NT2/D1 (cell line): ENCODE results near the gene P3H1.
"Not testable (repeated sequence)": the region's sequence is repeated elsewhere in the genome, so short reads cannot be mapped to it uniquely, and the experiment has no call there.

Experiments used
- DNase-seq: peaks from one replicate; pipeline ENCODE4 v3.0.0-alpha.2; 2011; ENCODE audit warnings: low read depth, low spot score
- H3K27me3 ChIP-seq: 2 replicates; pipeline ENCODE4 v1.6.0; 2011; ENCODE audit warnings: mild to moderate bottlenecking; ENCODE audit not compliant: insufficient read length, insufficient read depth
- H3K36me3 ChIP-seq: 2 replicates; pipeline ENCODE4 v1.6.1; 2011; ENCODE audit warnings: mild to moderate bottlenecking, low read length, mixed read lengths; ENCODE audit not compliant: insufficient read depth, insufficient read length
- H3K4me1 ChIP-seq: 2 replicates; pipeline ENCODE4 v1.5.1; 2011; ENCODE audit not compliant: insufficient read depth, insufficient read length
- H3K4me3 ChIP-seq: 2 replicates; pipeline ENCODE4 v1.5.1; 2011; ENCODE audit warnings: low read depth; ENCODE audit not compliant: insufficient read length
- H3K9ac ChIP-seq: 2 replicates; pipeline ENCODE4 v1.6.0; 2011; ENCODE audit warnings: low read depth; ENCODE audit not compliant: insufficient read length
- H3K9me3 ChIP-seq: 2 replicates; pipeline ENCODE4 v1.5.1; 2011; ENCODE audit warnings: mild to moderate bottlenecking, low read length; ENCODE audit not compliant: insufficient read depth
- SUZ12 ChIP-seq: IDR thresholded peaks from 2 replicates; pipeline ENCODE4 v1.6.1; 2011; ENCODE audit not compliant: insufficient read length, insufficient read depth; ENCODE audit errors: extremely low read depth
- YY1 ChIP-seq: IDR thresholded peaks from 2 replicates; pipeline ENCODE4 v1.6.1; 2011; ENCODE audit not compliant: insufficient read length, insufficient read depth
- ZNF274 ChIP-seq: IDR thresholded peaks from 2 replicates; pipeline ENCODE4 v1.6.1; 2011; ENCODE audit warnings: mild to moderate bottlenecking, low read depth, low read length

Gene P3H1

DNA sequence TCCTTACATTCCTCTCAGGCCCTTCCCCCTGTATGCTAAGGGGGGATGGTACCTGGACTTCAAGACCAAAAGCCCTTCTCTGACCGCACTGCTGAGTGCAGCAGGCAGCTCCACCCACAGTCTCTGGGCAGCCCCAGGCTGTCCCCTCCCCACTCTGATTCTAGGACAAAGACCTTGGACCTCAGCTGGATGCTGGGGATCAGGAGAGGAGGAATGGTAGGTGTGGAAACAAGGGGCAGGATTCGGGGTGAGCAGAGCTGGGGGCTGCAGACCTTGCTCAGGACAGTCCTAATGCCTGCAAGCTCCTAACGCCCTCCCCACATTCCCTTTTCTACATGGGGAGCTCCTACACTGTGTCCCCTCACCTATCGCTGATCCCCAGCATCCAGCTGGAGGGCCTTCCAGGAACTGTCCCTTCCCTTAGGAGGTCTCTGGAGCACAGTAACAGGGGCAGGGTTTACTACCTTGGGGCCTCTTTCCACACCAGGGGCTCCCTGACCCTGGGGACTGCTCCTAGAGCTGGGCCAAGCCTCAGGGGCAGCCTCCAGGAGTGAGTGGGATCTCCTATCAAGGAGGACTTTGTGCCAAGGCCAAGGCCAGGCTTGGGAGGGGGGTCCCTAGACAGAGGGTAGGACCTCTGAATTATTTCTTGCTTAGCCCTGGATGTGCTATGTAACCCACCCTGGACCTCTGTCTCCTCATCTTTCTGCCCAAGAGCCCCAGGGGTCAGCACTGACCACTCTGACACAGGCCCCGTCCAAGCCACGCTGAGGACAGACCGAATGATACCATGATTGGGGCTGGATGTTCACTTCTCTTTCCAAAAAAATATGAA is 32.4 kb downstream of the P3H1 start:
- H3K9ac ChIP-seq = peak overlapping the region; percentile 21
- H3K9me3 ChIP-seq = no peaks in the 10 kb centered on the region
- peaks cover 7% of the 10 kb centered on the region for H3K36me3 ChIP-seq
- DNase-seq = peak; percentile 47
- H3K27me3 ChIP-seq = no peaks in the 10 kb centered on the region
- TF ChIP-seq SUZ12 = no peak
- no peak for TF ChIP-seq ZNF274
- TF ChIP-seq YY1 = no peak
- H3K4me1 ChIP-seq = peaks cover 39% of the 10 kb centered on the region
- H3K4me3 ChIP-seq = no peak overlapping the region

DNA sequence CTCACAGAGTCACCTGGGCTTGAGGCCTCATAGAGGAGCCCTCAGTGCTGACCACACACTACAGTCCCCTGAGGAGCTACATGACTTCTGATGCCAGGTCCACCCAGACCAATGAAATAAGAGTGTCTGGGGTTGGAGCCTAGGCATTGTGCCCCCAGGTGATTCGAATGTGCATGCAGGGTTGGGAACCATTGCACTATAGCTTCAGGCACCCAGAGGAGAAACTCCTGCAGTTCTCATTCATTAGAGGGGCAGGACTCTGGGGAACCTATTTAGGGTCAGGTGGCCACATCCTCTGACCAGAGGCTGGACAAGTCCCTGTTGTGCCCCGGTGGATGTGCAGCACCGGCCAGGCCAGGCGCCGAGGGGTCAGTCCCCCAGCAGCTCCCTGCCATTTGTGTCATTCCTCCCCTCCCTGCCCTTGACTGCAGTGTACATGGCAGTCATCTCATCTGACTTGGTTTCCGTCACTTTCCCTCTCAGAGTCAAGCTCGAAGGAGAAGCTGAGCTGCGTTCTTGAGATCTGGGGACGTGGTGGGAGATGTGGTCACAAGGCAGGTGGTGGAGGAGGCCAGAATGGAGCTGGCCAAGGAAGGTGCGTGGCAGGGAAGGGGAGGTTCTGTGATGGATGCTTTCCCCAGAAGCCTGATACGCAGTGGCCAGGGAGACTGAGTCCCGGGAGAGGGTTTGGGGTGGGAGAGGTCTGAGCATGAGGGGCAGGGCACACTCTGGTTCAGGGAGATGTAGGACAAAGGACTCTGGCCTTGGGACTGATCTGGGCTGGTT is 33.2 kb downstream of the P3H1 start:
- H3K36me3 ChIP-seq = peaks cover 7% of the 10 kb centered on the region

DNA sequence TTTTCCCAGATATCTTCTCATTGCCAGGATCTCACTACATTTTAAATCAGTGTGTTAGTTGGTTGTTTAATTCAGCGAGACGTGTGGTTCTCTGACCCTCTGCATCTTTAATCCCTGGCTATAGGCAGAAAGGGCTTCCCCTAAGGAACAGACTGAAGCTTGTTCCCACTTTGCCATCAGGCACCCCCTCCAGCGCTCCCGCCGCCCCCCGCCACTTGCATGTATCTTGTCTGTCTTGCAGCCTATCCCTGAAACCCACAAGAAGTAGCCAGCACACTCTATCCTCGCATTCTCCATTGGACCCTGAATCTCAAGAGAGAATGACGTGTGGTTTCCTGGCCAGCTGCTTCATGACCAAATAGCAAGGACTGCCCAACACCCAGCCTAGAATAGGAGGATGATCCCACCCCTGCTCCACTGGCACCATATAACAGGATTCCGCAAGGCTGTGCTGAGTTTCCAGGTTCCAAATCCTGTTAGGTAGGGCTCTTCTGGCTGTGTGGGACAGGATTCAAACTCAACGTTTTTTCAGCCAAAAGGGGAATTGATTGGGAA is 34.6 kb downstream of the P3H1 start:
- DNase-seq = no peak
- no peak overlapping the region for H3K9ac ChIP-seq
- TF ChIP-seq ZNF274 = no peak
- no peak for TF ChIP-seq SUZ12
- TF ChIP-seq YY1 = no peak
- H3K4me3 ChIP-seq = no peak overlapping the region
- H3K4me1 ChIP-seq = peaks cover 25% of the 10 kb centered on the region
- no peaks in the 10 kb centered on the region for H3K9me3 ChIP-seq
- H3K27me3 ChIP-seq = no peaks in the 10 kb centered on the region
- H3K36me3 ChIP-seq = peaks cover 2% of the 10 kb centered on the region

More for the DNA sequence above, 33.2 kb downstream of the P3H1 start:
- Histone ChIP-seq H3K9ac (peak overlapping the region; percentile 21), H3K27me3 (no peaks in the 10 kb centered on the region), H3K4me3 (no peak overlapping the region), H3K9me3 (no peaks in the 10 kb centered on the region), H3K4me1 (peaks cover 30% of the 10 kb centered on the region)
- TF ChIP-seq YY1 (no peak), ZNF274 (no peak), SUZ12 (no peak)
- DNase-seq = no peak

DNA sequence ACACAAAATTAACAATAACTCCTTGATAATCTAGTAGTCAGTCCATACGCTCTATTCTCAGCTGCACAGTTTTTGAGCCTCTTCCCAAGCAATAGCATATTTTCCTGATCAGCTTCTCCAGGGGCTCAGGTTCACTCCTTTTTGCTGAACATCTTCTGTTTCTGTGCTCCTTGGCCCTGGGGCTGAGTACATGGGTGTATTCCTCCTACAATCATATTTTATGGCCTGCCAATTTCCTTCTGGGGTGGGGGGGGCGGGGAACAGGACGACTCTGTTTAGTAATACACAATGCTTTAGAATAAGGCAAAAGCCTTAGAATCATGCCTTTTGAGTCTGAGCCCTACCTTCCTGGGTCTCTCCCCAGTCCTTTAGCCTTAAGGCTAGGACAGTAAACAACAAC is 35.2 kb downstream of the P3H1 start:
- H3K36me3 ChIP-seq = peaks cover 2% of the 10 kb centered on the region
- no peak for TF ChIP-seq YY1
- TF ChIP-seq SUZ12 = no peak
- TF ChIP-seq ZNF274 = no peak
- H3K9ac ChIP-seq = no peak overlapping the region
- H3K9me3 ChIP-seq = no peaks in the 10 kb centered on the region
- H3K4me1 ChIP-seq = peaks cover 25% of the 10 kb centered on the region
- no peaks in the 10 kb centered on the region for H3K27me3 ChIP-seq
- DNase-seq = no peak
- H3K4me3 ChIP-seq = no peak overlapping the region

DNA sequence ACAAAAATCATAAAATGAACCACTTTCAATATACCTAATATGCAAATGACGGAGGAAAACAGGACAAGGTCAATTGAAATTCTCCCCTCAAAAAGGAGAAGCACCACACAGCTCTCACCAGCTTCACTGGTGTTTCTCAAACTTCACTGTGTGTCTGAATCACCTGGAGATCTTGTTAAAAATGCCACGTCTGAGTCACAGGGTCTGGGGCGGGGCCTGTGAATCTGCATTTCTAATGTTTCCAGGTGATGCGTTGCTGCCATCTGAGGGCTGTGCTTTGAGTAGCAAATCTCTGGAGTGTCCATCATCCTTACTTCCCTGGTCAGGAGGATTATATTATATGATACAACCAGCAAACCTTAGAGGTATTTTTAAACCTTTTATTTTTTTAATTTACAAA is 35.8 kb downstream of the P3H1 start:
- Histone ChIP-seq H3K4me3 (no peak overlapping the region), H3K36me3 (peaks cover 2% of the 10 kb centered on the region), H3K27me3 (no peaks in the 10 kb centered on the region), H3K9ac (no peak overlapping the region), H3K9me3 (no peaks in the 10 kb centered on the region), H3K4me1 (peaks cover 22% of the 10 kb centered on the region)
- no peak for TF ChIP-seq SUZ12
- TF ChIP-seq YY1 = no peak
- no peak for TF ChIP-seq ZNF274
- DNase-seq = no peak

DNA sequence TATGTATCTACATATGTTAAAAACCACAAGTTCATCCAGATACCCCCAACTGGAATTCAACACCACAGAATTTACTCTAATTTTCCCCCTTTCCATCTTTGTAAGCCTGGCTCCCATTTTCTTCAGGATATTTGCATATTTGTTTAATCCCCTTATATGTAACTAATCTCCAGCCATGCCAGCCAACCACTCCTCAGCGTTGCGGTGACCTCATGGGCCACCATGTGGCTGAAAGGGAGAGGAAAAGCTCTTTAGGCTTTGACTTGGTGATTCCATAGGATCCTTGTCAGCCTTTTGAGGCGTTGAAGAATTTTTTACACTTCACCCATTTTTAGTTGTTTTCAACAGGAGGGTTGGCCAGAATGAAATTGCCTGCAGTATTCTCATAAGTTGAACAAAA is 36.8 kb downstream of the P3H1 start:
- Histone ChIP-seq H3K27me3 (no peaks in the 10 kb centered on the region), H3K9me3 (no peaks in the 10 kb centered on the region), H3K4me3 (no peak overlapping the region), H3K9ac (no peak overlapping the region), H3K4me1 (peaks cover 15% of the 10 kb centered on the region), H3K36me3 (no peaks in the 10 kb centered on the region)
- no peak for TF ChIP-seq YY1
- TF ChIP-seq SUZ12 = no peak
- TF ChIP-seq ZNF274 = no peak
- no peak for DNase-seq

DNA sequence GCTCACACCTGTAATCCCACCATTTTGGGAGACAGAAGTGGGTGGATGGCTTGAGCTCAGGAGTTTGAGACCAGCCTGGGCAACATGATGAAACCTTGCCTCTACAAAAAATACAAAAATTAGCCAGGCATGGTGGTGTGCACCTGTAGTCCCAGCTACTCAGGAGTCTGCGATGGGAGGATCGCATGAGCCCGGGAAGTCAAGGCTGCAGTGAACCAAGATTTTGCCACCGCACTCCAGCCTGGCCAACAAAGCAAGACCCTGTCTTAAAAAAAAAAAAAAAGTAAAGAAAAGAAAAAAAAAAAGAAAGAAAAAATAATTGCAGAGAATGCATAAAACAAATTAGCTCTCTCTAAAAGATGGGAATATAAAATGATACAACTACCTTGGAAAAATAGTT is 41.0 kb downstream of the P3H1 start:
- H3K9ac ChIP-seq, H3K4me3 ChIP-seq, H3K9me3 ChIP-seq, H3K27me3 ChIP-seq, DNase-seq, H3K4me1 ChIP-seq, H3K36me3 ChIP-seq: not testable (repeated sequence)
